ENCODE measurements around the gene URB2.
"Not testable (repeated sequence)": the region's sequence is repeated elsewhere in the genome, so short reads cannot be mapped to it uniquely, and the experiment has no call there.

The URB2 gene

DNA sequence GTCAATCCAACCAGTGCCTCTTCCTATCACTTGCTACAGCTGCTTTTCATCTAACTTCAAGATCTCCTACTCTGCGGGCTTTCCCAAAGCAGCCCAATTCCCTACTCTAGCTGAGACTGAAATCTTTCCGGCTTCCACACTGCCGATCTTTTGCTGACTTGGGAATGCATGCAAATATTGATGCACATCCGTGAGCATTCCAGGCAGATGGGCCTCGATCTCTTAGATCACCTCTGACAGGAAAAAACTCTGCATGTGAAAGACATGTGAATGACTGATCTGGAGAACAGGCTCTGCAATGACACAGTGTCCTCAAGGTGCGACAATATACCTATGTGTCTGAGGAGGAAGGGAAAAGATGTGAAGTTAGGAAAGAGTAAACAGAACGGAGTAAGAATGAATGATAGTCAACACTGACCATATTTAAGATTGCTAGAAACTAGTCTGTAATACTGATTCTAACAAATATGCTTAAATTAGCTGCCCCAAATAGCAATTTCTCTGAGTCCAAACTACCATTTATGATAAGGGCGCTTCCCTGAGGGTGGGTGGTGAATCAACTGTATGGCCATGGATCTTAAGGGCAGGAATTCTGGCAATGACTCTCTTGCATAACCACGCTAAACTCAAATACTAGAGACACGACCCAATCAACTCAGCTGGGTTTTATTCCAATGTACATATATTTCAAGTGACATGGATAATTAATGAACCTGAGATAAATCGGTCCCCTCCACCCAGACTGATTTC, 8.5 kb upstream of the URB2 start:
- no peak for DNase-seq

DNA sequence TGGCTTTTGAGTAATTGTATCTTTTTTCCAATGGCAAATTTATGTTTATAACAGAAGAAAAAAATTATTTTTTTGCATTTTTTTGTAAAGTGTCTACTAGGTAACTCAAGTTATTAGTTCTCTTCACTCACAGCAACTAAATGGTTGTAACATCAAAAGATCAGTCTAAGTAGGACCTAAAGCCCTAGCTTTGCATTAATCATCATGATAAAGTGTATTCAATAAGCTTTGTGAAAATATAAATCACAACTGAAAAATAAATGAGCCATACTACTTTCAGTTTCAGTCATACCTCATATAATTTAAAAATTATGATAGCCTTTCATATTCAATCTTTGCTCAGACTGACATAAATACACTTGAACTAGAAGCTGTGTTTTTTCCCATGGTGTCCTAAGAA, 7.0 kb upstream of the URB2 start:
- DNase-seq, result no peak

DNA sequence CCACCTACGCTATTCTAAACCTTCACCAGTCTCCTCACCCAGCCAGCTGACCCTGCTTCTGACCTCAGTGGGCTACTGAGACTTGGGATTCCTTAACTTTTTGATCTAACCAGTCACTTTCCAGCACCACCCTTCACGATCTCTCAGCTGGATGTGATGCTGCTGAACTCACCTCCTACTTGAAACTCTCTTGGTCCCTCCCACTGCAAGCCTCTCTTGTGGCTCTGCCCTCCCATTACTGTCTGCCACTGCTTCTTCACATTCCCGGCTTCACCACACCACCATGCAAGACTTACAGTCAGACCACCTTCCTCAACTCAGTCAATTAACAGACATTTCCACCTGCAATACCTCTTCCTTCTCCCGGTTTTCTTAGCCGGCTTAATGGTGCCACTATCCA, 6.4 kb upstream of the URB2 start:
- DNase-seq, result no peak

DNA sequence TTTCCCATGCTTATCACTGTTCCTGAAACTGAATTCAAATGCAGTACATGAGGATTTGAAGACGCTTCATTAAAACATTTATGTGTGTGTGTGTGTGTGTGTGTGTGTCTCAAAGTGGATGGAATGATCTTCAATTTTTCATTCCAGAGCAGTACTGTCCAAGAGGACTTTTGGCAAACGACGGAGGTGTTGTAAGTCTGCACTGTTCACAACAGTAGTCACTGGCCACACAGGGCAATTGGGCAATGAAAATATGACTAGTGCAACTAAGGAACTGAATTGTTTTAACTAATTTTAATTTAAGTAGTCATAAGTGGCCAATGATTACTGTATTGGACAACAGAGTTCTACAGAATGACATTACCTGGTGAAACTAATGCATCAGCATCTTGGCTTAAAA, 5.2 kb upstream of the URB2 start:
- no peak for DNase-seq

DNA sequence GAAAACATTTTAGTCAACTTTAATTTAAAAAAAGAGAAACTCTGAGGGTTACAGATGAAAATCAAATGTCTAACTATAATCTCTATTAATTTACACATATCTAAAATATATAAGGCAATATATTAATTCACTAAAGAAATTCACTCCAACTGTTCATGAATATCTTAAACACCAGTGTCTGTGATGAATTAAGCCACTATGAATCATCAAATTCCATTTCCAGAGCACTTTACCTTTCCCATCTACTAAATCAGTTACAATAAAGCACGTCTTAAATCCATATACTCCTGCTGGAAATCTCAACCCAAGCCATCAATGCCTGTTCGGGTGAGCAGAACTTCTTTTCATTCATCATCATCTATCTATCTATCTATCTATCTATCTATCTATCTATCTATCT, 4.4 kb upstream of the URB2 start:
- no peak for DNase-seq

DNA sequence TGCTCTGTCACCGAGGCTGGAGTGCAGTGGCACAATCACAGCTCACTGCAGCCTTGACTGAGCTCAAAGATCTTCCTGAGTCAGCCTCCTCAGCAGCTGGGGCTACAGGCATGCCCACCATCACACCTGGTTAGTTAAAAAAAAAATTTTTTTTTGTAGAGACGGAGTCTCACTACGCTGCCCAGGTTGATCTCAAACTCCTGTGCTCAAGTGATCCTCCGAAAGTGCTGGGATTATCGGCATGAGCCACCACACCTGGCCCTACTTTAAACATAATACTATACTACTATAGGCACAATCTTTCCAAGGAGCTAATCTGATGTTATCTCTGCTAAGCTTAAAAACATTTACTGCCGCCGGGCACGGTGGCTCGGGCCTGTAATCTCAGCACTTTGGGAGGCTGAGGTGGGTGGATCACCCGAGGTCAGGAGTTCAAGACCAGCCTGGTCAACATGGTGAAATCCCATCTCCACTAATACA, 3.4 kb upstream of the URB2 start:
- not testable (repeated sequence) for DNase-seq

DNA sequence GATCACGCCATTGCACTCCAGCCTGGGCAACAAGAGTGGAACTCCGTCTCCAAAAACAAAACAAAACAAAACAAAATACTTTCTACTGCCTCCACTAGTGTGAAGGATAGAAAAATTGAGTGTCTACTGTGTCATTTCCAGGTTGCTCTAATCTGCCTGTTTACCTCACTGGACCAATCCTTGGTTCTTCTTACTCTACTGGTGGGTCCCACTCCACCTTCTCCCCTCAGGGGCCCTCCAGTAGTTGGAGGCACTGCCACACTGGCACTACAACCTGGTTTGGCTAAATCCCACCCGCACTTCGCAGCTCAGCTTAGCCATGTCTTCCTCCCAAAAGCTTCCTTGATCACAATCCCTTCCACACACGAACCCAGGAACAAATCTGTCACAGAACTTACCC, 2.8 kb upstream of the URB2 start:
- DNase-seq, result no peak

DNA sequence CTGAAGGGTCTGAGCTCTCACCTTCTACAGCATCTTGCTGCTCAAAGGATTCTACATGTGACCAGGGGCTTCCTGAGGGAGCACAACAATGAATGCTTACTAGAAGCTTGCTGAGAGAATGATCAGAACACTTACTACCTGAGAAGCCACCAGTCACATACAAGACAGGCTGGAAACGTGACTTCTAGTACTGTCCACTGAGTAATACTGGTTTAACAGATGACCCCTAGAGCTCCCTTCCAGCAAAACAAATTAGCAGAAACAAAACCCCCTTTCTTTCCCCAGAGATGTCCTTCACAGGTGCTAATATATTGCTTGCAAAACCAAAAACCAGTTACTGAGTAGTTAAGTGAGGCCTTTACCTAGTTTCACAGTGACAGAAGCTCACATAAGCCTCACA, 2.2 kb upstream of the URB2 start:
- no peak for DNase-seq

DNA sequence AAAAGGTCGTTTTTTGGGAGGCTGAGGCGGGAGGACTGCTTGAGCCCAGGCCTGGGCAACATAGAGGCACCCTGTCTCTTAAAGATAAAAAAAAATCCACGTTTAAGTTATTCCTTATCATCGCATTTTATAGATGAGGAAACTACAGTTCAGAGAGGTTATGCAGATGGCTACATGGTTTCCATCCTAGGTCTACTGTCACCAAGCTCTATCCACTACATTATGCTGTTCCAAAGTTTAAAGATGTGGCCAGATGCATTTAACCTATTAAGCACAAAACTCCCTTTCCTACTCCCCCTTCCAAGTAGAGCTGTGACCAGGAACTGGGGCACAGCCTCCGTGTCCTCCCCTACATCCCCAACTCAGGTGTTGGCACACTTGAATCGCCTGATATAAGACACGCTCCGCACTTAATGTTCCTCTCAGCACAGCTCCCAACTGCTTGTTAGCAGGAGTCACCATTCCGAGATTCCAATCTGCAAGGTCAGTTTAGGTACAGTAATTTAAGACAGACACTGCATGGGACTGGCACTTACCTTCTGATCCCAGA, 1.5 kb upstream of the URB2 start:
- DNase-seq, result peak; percentile 14

DNA sequence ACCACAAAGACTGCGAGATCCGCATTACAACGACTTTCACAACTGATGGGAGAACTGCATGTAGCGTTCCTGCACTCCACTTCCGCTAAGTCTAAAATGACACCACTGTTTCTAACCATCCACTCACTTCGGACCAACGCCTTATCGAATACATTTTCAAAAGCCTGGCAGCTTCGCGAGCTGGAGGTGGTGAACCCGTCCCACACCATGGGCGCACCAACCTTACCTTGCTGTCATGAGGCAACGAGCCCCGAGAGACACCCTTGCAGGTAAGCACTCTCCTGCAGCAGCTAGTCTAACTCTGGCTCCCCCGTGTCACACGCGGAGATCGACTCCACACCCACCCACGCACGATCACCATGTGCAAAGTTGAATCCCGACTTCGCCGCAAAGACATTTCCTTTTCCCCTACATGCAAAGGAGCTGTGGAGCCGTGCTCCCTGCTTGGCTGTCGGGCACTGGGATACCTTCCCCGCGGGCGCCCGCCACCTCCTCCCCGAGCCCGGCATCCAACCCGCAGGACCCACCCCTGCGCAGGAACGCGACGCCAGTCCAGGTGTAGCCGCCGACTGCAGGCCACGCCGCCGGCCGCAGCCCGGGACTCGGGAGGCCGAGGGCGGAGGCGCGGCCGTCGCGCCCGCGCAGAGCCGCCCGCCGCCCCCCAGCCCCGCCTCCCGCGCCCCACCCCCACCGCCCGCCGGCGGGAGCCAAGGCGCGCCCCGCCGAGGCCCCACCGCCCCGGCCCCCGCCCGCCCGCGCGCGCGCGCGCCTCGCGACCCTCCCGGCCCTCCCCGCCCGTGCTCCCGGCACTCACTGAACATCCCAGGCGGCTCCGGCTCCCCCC, 754 bp upstream of the URB2 start:
- peak; percentile 70 for DNase-seq

DNA sequence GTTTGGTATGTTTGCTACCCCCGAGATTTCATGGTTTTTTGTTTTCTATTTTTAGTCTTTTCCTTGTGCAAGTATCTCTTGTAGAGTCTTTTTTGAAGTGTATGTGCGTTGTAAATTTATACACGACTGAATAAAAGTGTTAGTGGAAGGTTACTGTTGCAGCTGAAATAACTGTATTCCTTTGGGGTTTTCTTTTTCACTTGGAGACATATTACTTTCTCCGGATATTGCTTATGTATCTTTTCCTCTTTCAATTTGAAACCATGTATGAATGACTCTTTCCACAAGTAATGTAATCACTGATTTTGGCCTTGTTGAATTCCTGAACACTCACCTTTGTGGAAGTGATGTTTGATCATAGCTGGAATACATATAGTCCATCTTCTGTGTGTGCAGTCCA, 956 bp downstream of the URB2 start:
- DNase-seq, result no peak

DNA sequence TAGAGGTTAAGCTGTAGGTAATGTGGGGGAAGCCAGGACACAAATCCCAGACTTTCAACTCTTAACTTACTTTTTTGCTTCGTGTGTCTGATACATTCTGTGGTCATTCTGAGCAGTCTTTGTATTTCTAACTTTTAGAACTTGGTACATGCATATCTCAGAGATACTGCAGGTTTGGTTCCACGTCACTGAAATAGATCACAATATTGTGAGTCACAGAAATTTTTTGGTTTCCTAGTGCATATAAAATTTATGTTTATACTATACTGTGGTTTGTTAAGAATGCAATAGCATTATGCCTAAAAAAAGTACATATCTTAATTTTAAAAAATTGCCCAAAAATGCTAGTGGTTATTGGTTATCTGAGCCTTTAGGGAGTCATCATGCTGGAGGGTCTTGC, 3.2 kb downstream of the URB2 start:
- no peak for DNase-seq

DNA sequence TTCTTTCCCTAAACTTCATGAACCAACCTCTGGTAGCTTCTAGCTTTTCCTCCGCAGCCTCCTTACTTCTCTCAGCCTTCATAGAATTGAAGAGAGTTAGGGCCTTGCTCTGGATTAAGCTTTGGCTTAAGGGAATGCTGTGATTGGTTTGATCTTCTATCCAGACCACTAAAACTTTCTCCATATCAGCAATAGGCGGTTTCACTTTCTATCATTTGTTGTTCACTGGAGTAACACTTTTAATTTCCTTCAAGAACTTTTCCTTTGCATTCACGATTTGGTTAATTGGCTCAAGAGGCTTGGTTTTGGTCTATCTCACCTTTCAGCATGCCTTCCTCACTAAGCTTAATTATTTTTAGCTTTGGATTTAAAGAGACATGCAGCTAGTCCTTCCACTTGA, 5.1 kb downstream of the URB2 start:
- DNase-seq, result no peak

DNA sequence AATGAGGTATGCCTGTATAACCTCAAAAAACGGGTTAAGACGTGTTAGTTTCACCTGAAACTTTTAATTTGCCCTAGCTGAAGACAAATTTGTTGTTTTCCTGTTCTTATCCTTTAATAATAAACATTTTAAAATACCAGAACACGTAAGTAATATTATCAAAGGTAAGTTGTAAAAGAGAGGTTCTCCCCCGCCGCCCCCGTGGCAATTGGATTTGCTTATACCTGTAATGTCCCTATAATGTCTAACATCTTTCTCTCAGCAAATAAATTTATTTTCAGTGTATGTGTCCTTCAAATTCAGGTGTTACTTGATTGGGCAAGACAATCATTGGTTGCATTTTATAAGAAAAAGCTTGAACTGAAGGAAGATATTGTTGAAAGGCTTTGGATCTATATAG, 5.9 kb downstream of the URB2 start:
- no peak for DNase-seq

DNA sequence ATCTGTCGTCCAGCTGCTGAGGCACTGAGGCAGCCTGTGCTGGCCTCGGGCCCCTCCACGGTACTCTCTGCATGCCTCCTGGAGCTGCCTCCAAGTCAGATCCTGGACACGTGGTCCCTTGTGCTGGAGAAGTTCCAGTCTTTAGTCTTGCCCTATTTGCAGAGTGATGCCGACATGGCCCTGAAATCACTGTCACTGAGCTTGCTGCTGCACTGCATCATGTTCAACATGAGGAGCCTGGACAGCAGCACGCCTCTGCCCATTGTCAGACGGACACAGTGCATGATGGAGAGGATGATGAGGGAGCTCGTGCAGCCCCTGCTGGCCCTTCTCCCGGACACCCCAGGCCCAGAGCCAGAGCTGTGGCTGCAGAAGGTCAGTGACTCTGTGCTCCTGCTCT, 10.0 kb downstream of the URB2 start:
- DNase-seq, result no peak

DNA sequence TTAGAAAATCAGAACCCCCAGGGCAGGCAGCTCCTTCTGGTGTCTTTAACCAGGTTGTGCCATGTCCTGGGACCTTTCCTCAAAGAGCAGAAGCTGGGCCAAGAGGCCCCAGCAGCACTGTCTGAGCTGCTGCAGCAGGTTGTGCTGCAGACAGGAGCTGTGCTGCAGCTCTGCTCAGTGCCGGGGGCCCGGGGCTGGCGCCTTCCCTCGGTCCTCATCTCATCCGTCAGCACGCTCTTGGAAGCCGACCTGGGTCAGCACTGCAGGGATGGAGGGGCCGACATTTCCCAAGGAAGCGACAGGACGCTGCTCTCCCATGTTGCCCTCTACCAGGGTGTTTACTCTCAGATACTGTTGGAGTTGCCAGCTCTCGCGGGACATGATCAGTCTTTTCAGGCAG, 11.7 kb downstream of the URB2 start:
- DNase-seq, result no peak

DNA sequence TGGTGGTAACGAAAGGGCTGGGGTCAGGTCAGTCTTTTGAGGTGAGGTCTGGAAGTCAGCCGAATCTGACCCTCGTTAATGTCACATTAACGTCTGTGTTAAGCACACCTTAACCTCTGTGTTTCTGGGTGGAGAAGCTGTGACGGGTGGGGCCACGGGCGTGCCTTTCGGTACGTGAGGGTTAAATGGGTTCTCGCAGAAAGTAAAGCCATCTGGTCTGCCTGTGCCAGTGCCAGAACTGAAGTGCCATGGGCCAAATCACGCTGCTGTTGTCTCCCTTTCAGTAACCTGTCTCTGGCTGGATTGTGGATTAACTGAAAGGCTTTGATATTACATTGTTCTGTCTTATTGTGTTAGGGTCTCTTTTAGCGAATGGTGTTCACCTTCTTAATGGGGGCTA, 14.4 kb downstream of the URB2 start:
- DNase-seq, result peak; percentile 8

DNA sequence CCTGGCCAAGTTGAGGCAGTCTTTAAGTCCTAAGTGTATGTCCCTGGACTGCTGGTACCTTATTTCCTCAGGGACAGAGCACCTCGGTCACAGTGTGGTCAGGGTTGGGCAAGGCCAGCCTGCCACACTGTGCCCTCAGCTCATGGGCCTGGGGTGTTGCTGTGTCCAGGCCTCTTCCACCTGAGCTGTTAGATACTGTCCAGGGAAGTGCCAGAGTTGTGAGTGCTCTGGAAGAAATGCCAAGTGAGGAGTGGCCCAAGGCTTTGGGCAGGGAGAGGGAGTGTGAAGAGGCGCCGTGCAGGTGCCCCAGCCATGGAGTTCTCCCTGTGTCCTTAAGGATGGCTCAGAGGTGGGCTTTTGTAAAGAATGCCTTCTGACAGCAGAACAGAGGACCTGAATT, 15.3 kb downstream of the URB2 start:
- no peak for DNase-seq

DNA sequence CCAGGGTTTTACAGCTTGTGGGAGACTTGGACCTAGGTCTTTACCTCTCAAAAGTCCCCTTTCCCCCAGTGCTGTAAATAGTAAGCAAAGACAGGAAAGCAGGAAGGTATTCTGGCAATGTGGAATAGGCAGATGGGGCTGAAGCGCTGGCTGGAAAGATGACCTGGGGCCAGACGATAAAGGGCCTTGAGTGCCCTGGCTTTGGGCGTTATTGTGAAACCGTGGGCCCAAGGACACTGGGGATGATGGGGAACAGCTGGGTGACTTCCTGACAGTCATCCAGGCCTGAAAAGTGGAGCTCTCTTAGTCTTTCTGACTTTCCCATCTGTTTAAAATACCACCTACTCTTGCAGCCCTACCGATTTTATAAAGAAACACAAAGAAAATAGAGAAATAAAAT, 16.3 kb downstream of the URB2 start:
- no peak for DNase-seq

DNA sequence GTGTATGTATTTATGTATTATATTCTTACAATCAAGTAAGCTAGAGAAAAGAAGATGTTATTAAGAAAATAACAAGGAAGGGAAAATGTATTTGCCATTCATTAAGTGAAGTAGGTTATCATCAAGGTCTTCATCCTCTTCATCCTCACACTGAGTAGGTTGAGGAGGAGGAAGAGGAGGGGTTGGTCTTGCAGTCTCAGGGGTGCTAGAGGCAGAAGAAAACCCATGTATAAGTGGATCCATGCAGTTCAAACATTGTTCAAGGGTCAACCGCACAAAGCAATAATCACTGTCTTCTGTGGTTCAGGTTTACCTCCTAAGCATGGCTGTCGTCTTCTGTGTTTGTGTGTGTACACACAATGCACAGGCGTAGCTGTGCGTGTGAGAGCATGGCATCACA, 16.9 kb downstream of the URB2 start:
- no peak for DNase-seq

DNA sequence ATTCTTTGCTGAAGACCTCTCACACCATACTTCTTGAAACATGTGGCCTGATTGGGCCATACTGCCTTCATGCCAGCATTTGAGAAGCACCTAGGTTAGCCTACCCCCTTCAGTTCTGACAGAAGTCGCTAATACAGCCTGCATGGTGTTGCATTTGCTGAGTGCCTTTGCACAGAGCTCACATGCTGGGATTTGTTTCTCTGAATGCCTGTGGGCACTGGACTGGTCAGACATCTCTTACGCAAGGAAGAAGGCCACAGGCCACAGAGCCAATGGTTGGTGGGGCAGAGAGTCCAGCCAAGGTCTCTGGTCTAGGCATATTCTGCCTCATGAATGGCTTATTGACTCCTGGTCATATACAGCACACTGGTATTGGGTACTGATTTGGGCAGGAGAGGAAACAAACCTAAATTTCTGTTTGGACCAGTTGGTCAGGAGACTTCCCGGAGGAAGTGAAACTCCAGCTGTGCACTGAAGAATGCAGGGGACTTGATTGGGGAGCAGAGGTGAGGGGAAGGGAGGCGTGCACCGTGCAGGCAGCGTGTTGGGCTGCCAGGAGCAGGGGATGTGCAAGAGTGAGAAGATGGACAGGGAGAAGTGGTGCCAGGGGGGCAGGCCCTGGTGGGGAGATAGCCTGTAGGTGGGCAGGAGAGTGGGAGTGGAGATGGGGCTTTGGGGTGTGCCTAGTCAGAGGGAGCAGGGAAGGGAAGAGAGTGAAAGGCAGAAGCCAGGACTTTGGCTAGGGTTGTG, 18.1 kb downstream of the URB2 start:
- no peak for DNase-seq

DNA sequence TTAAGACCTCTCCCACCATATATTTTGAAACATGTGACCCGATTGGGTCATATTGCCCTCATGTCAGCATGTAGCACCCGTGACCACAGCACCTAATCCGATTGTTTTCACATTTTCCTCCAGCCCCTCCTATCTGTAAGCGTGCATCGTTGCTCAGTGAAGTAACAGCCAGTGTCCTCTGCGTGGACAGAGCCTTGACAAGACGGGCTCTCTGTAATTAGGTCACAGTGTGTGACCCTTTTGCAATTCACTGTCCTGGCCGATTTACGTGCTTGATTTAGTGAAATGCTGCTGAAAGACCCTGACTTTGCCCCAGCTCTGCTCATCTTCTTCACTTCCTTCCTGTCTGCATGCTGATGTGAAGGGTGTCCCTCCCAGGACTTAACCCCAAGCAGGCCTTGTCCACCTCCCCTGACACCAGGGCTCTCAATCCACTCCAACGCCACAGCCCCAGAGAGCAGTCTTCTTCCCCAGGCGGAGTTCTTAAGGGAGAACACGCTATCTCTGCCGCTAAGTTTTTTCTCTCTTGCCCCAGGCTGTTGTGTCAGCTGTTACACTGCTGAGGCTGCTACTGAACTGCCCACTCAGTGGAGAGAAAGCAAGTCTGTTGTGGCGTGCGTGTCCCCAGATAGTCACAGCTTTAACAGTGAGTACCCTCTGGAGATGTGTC, 19.4 kb downstream of the URB2 start:
- DNase-seq, result no peak

DNA sequence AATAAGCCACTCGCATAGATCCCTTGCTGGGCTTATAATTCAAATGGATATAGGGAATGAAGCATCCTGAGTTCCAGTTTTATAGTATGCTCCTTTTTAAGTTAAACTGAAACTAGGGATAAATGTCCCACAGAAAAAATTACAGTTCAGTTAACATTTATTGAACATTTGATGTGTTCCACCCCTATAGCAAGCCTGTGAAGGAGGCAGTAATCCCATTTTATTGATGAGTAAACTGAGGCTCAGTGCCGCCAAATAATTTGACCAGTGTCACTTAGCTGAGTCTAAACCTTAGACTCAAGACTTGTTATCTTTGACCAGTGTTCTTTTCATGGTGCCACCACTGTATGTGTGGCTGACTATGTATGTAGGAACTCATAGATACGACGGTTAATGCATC, 22.4 kb downstream of the URB2 start:
- no peak for DNase-seq

Measured in hematopoietic multipotent progenitor cell treated with erythropoietin and hydrocortisone succinate and interleukin-3 and kit ligand, for 8 days (in vitro differentiated cells).